ENCODE results near the gene SEMA3B. TPM values are rescaled to one million over a fixed set of nuclear protein-coding genes. Genes with fewer than 3 reads are reported as not detected.
"Not testable (repeated sequence)": the region's sequence is repeated elsewhere in the genome, so short reads cannot be mapped to it uniquely, and the experiment has no call there.

Gene SEMA3B
- total RNA-seq, 1 donor from 2014 or later, result 2.3 TPM

GRCh38 chr3:50294089-50294488, 25.1 kb downstream of the SEMA3B start:
- DNase-seq, result no peak

GRCh38 chr3:50294492-50295403, 25.8 kb downstream of the SEMA3B start:
- DNase-seq, result no peak

- DNase-seq, result no peak
These were observed 26.8 kb downstream of the SEMA3B start for GRCh38 chr3:50295553-50296431.

- DNase-seq, result no peak
These were observed 27.9 kb downstream of the SEMA3B start for GRCh38 chr3:50296721-50297383.

- DNase-seq, result no peak
These were observed 28.4 kb downstream of the SEMA3B start for GRCh38 chr3:50297384-50297775.

GRCh38 chr3:50297896-50298725, 29.2 kb downstream of the SEMA3B start:
- DNase-seq, result no peak

GRCh38 chr3:50298836-50299637, 30.1 kb downstream of the SEMA3B start, which contains the start of the genes HYAL3 and NAA80:
HYAL3 (minus strand) TSS chr3:50299405; CDS start chr3:50295602, 3,803 bp downstream.
NAA80 (minus strand) TSS chr3:50299405; CDS start chr3:50297463, 1,942 bp downstream.
- DNase-seq, result peak; percentile 100

- no peak for DNase-seq
These were observed 30.6 kb downstream of the SEMA3B start for GRCh38 chr3:50299638-50299928.

GRCh38 chr3:50299929-50300680, 31.2 kb downstream of the SEMA3B start:
- DNase-seq, result peak; percentile 64

GRCh38 chr3:50300681-50301254, 31.8 kb downstream of the SEMA3B start:
- DNase-seq, result no peak

- DNase-seq, result no peak
These were observed 33.4 kb downstream of the SEMA3B start for GRCh38 chr3:50302095-50303012.

GRCh38 chr3:50303013-50303815, 34.3 kb downstream of the SEMA3B start, which contains the start of gene HYAL1:
HYAL1 (minus strand) TSS chr3:50303574; CDS start chr3:50302956, 618 bp downstream.
- DNase-seq, result no peak

- DNase-seq, result no peak
These were observed 35.7 kb downstream of the SEMA3B start for GRCh38 chr3:50304601-50305000.

GRCh38 chr3:50312041-50312440, 43.1 kb downstream of the SEMA3B start:
- not testable (repeated sequence) for DNase-seq

- DNase-seq, result no peak
These were observed 45.4 kb downstream of the SEMA3B start for GRCh38 chr3:50314342-50314741.

GRCh38 chr3:50314816-50315215, 45.9 kb downstream of the SEMA3B start:
- no peak for DNase-seq

- no peak for DNase-seq
These were observed 47.8 kb downstream of the SEMA3B start for GRCh38 chr3:50316657-50317242.

All from occipital lobe (tissue), 2 donors.